Mucosa of descending colon (tissue), 3 donors: ENCODE results near the gene DTNA. TPM values are rescaled to one million over a fixed set of nuclear protein-coding genes. Genes with fewer than 3 reads are reported as not detected.
"Not testable (repeated sequence)": the region's sequence is repeated elsewhere in the genome, so short reads cannot be mapped to it uniquely, and the experiment has no call there.

Source experiments
- ATAC-seq: fragments of 200-7000 bp; cut with Tn5 transposase; one replicate; pipeline ENCODE4 v1.9.1; 2020; ENCODE audit warnings: mild to moderate bottlenecking, moderate library complexity
- DNase-seq, 3 donors: peaks; one replicate each; pipeline ENCODE4 v3.0.0-alpha.2; 2020
- H3K36me3 ChIP-seq: fragments of 200-600 bp; one replicate; pipeline ENCODE4 v1.8.0; 2021; ENCODE audit warnings: low read depth, mild to moderate bottlenecking
- H3K4me1 ChIP-seq: fragments of 200-600 bp; one replicate; pipeline ENCODE4 v1.8.0; 2021; ENCODE audit warnings: low read depth, mild to moderate bottlenecking
- H3K4me3 ChIP-seq: fragments of 200-600 bp; one replicate; pipeline ENCODE4 v1.8.0; 2021; ENCODE audit warnings: mild to moderate bottlenecking
- H3K9me3 ChIP-seq: fragments of 200-600 bp; one replicate; pipeline ENCODE4 v1.8.0; 2021; ENCODE audit warnings: mild to moderate bottlenecking
- intact Hi-C, 2 donors: fragments of 100-400 bp; cut with DNase I in 1 of 2; cut with micrococcal nuclease in 1 of 2; formaldehyde crosslinking; loops; one replicate each; pipeline versions ENCODE4 v1.11.0 to v1.11.1; 2022; cut with DNase I, micrococcal nuclease
- long read RNA-seq, 2 donors: library from polyadenylated mRNA; unstranded; transcript quantifications; one replicate each; pipeline ENCODE4 v2.0.0, GENCODE V29; 2019 to 2021
- total RNA-seq, 3 donors: library from RNA; stranded (reverse); fragmentation: NEBNext Ultra II Directional in 2 of 3; extraction: Animal tissue kit (Norgen Biotek cat#: 25700) in 2 of 3; gene quantifications; one replicate each; pipeline versions ENCODE4 v1.2.1 to v1.2.4, GENCODE V29; 2021 to 2023
- TF ChIP-seq, protein P1 (sequence below): fragments of 200-600 bp; IDR thresholded peaks from one replicate; pipeline ENCODE4 v1.8.0; 2022; ENCODE audit warnings: antibody characterized with exemption, mild to moderate bottlenecking
- donor health status: DM: no; HTN: no; CAD: no; lungs with moderate emphysema.
- donor health status: DM: no; HTN: no; CAD: no.
- donor health status: DM: no; HTN: yes; CAD: no.

DTNA gene
- 10 to 100 TPM in 1 of 3 donors, 1 to 10 TPM in 2; 2.8 to 23.5 (median 7.4) TPM for total RNA-seq
- long read RNA-seq, donor 1, partial matches to known transcripts, result 1 of 8 reads
- long read RNA-seq, donor 1, other reads (novel, unspliced or antisense), result 4 of 8 reads
- long read RNA-seq, donor 2, partial matches to known transcripts, result 0 of 1 reads
- long read RNA-seq, donor 2, other reads (novel, unspliced or antisense), result 0 of 1 reads

DNA sequence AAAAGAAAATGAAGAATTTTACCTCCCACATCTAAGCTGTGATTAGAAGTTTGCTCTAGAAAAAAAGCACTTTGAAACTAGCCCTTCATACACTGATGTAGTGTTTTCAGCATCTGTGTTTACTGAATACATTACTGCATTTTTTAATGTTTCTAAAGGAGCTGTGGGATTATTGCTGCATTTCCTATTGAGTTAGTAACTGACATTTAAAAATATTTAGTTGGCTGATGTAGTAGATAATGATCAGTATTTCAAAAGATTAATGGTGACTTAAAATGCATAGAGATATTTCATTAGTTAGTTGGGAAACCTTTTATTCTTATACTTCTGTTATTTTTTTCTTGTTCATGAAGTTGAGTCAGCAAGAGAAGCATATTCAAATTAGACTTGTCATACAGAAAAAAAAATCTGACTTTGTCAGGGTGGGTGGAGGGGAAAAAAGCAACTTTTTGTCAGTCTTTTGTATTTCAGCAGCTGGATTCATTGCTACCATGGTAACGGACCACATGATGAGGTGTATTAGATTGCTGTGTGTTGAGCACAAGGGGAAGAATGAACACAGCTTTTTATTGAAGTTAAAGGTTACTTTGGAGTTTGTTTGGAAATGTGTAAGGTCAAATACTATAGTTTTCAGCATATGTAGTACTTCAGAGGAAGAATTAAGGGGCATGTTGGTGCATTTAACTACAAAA lies at the start of gene DTNA:
Gene DTNA, plus strand, starts transcription at position 549 of the 692 bp plus-strand sequence. CDS start 45,679 bp downstream, outside the sequence.
- H3K4me3 ChIP-seq, result no peak within 1 kb of the TSS
- H3K9me3 ChIP-seq, result no peaks in the 10 kb centered on the region
- no peaks in the 10 kb centered on the region for H3K4me1 ChIP-seq
- TF ChIP-seq, protein P1, sequence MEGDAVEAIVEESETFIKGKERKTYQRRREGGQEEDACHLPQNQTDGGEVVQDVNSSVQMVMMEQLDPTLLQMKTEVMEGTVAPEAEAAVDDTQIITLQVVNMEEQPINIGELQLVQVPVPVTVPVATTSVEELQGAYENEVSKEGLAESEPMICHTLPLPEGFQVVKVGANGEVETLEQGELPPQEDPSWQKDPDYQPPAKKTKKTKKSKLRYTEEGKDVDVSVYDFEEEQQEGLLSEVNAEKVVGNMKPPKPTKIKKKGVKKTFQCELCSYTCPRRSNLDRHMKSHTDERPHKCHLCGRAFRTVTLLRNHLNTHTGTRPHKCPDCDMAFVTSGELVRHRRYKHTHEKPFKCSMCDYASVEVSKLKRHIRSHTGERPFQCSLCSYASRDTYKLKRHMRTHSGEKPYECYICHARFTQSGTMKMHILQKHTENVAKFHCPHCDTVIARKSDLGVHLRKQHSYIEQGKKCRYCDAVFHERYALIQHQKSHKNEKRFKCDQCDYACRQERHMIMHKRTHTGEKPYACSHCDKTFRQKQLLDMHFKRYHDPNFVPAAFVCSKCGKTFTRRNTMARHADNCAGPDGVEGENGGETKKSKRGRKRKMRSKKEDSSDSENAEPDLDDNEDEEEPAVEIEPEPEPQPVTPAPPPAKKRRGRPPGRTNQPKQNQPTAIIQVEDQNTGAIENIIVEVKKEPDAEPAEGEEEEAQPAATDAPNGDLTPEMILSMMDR, result no peak
- peak in 1 of 3 donors; percentile 15 for DNase-seq
- ATAC-seq, result peak; percentile 72
- intact Hi-C loops, result no loop called here
- H3K36me3 ChIP-seq, result no peaks in the 10 kb centered on the region

DNA sequence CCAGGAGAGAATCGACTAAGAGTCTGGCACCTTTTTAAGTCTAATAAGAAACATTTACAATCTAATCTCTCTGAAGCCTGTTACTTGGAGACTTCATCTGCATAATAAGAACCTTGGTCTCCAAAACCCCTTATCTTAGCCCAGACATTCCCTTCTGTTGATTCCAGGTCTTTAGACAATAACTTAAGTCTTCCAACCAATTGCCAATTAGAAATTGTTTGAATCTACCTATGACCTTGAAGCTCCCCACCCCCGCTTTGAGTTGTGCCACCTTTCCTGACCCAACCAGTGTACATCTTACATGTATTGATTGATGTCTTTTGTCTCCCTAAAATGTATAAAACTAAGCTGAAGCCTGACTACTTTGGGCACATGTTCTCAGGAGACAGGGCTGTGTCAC lies 49.5 kb upstream of the DTNA start:
- Histone ChIP-seq H3K36me3 (no peaks in the 10 kb centered on the region), H3K9me3 (no peaks in the 10 kb centered on the region), H3K4me1 (no peaks in the 10 kb centered on the region), H3K4me3 (no peak overlapping the region)
- TF ChIP-seq, protein P1, result no peak
- no peak for ATAC-seq
- no peak for DNase-seq
- intact Hi-C loops, result loop anchor here in 1 of 2 donors (5.0 kb wide), 1 partner anchor 127 kb away; no protein-coding TSS in a partner anchor

DNA sequence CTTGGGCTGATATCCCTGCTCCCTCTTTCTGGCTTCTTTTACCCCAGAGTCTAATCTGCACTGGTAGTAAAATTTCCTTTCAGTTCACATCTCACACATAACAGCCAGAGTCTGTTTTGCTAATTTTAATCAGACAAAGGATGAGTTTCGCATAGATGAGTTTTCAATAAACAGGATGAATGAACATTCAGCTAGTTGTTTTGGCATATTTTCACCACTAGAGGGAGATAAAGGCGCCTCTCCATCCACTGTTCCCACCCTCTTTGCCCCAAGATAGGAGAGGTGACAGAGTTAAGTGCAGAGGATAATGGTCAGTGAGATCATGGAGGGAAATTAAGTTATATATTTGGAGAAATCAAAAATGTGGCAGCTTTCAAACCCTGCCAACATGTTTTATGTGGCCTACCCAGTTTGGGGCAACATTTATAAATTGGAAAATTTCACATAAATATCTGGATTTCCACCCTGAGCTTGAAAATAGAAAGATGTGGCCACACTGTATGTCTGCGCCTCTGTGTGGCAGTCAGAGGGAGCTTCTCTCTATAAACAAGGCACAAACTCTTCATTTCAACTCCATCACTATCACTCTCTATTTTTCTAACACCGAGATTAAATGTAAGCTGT lies 48.5 kb upstream of the DTNA start:
- intact Hi-C loops, result loop anchor here in 1 of 2 donors (5.0 kb wide), 1 partner anchor 126 kb away; no protein-coding TSS in a partner anchor
- ATAC-seq (peak; percentile 74), DNase-seq (peak in 1 of 3 donors; percentile 28)
- TF ChIP-seq, protein P1, result peak; percentile 55
- Histone ChIP-seq H3K9me3 (no peaks in the 10 kb centered on the region), H3K36me3 (no peaks in the 10 kb centered on the region), H3K4me1 (no peaks in the 10 kb centered on the region), H3K4me3 (no peak overlapping the region)

DNA sequence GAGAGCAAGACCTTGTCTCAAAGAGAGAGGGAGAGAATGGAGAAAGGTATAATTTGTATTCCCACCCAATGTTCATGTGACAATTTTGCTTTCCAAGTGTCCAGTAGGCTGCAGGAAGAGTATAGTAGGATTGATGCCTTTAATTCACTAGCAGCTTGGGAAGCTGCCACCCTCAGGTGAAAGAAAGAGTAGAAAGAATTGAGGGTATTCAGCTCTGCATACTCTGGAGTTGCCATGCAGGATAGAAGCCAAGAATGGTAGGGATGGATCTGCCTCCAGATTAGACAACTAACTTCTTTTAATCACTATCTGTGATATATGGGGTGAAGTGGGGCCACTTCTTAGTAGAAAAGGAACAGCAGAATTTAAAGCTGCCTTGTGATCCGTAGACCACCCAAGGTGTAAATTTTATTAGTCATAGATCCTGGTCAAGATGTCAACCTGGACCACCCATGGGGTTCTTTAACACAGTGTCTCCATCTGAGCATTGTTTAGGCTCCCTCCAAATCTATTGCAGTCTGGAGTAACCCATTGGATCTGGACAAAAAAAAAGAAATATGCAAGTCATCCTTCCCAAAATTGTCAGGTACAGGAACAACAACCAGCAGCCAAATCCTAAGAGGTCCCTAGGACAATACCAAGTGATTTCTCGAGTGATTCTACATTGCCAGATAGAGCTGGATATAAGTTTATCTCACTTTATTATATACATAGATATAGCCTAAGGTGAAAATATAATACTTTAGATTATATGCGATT lies 33.1 kb upstream of the DTNA start:
- DNase-seq (no peak), ATAC-seq (no peak)
- Histone ChIP-seq H3K9me3 (no peaks in the 10 kb centered on the region), H3K36me3 (no peaks in the 10 kb centered on the region), H3K4me1 (no peaks in the 10 kb centered on the region), H3K4me3 (no peak overlapping the region)
- TF ChIP-seq, protein P1, result no peak
- intact Hi-C loops, result no loop called here

- intact Hi-C loops, result not testable (repeated sequence)
These were observed 20.3 kb upstream of the DTNA start for GRCh38 chr18:34689750-34690149.

More at GRCh38 chr18:34689750-34690149, 20.3 kb upstream of the DTNA start:
- DNase-seq, H3K4me1 ChIP-seq, H3K9me3 ChIP-seq, ATAC-seq, H3K36me3 ChIP-seq, H3K4me3 ChIP-seq: not testable (repeated sequence)
